ENCODE results near the gene GGPS1. TPM values are rescaled to one million over a fixed set of nuclear protein-coding genes. Genes with fewer than 3 reads are reported as not detected.
A peak's percentile ranks its signal among the peaks of the same experiment; 100 is the strongest.
"Not testable (repeated sequence)": the region's sequence is repeated elsewhere in the genome, so short reads cannot be mapped to it uniquely, and the experiment has no call there.

GGPS1 gene
- total RNA-seq (10 to 100 TPM; 30.5 to 36.4 TPM), polyA plus RNA-seq (ENCODE audit: insufficient read length in 6 of 6) (10 to 100 TPM; 41.2 to 51.5 (median 48.4) TPM)
- long read RNA-seq, donor 1, transcript GGPS1-201 (4 exons, 2,895 nt): major isoform, 16 of 16 reads
- long read RNA-seq, donor 1, partial matches to known transcripts: 0 of 16 reads
- long read RNA-seq, donor 1, other reads (novel, unspliced or antisense): 0 of 16 reads
- long read RNA-seq, donor 2, transcript GGPS1-201 (4 exons, 2,895 nt): major isoform, 13 of 14 reads
- long read RNA-seq, donor 2, partial matches to known transcripts: 0 of 14 reads
- long read RNA-seq, donor 2, other reads (novel, unspliced or antisense): 0 of 14 reads
- long read RNA-seq, donor 3, transcript GGPS1-201 (4 exons, 2,895 nt): major isoform, 7 of 8 reads
- long read RNA-seq, donor 3, partial matches to known transcripts: 0 of 8 reads
- long read RNA-seq, donor 3, other reads (novel, unspliced or antisense): 0 of 8 reads
- long read RNA-seq, donor 4, transcript GGPS1-201 (4 exons, 2,895 nt): major isoform, 24 of 25 reads
- long read RNA-seq, donor 4, partial matches to known transcripts: 0 of 25 reads
- long read RNA-seq, donor 4, other reads (novel, unspliced or antisense): 0 of 25 reads
- long read RNA-seq, donor 5, transcript GGPS1-201 (4 exons, 2,895 nt): major isoform, 12 of 20 reads
- long read RNA-seq, donor 5, partial matches to known transcripts: 7 of 20 reads
- long read RNA-seq, donor 5, other reads (novel, unspliced or antisense): 0 of 20 reads
- long read RNA-seq, donor 6, transcript GGPS1-201 (4 exons, 2,895 nt): major isoform, 12 of 14 reads
- long read RNA-seq, donor 6, partial matches to known transcripts: 0 of 14 reads
- long read RNA-seq, donor 6, other reads (novel, unspliced or antisense): 0 of 14 reads
- long read RNA-seq, donor 7, transcript GGPS1-201 (4 exons, 2,895 nt): major isoform, 7 of 9 reads
- long read RNA-seq, donor 7, partial matches to known transcripts: 0 of 9 reads
- long read RNA-seq, donor 7, other reads (novel, unspliced or antisense): 0 of 9 reads
- long read RNA-seq, donor 8, transcript GGPS1-201 (4 exons, 2,895 nt): major isoform, 9 of 10 reads
- long read RNA-seq, donor 8, partial matches to known transcripts: 0 of 10 reads
- long read RNA-seq, donor 8, other reads (novel, unspliced or antisense): 0 of 10 reads
- long read RNA-seq, donor 9, partial matches to known transcripts: 0 of 1 reads
- long read RNA-seq, donor 9, other reads (novel, unspliced or antisense): 0 of 1 reads
- long read RNA-seq, donor 10, transcript GGPS1-201 (4 exons, 2,895 nt): major isoform, 23 of 23 reads
- long read RNA-seq, donor 10, partial matches to known transcripts: 0 of 23 reads
- long read RNA-seq, donor 10, other reads (novel, unspliced or antisense): 0 of 23 reads
- long read RNA-seq, donor 11, transcript GGPS1-201 (4 exons, 2,895 nt): major isoform, 16 of 28 reads
- long read RNA-seq, donor 11, partial matches to known transcripts: 10 of 28 reads
- long read RNA-seq, donor 11, other reads (novel, unspliced or antisense): 0 of 28 reads
- long read RNA-seq, donor 12, transcript GGPS1-201 (4 exons, 2,895 nt): major isoform, 16 of 124 reads
- long read RNA-seq, donor 12, partial matches to known transcripts: 108 of 124 reads
- long read RNA-seq, donor 12, other reads (novel, unspliced or antisense): 0 of 124 reads

- TF ChIP-seq CTCF (IDR thresholded peaks at IDR 0.05): peak in 1 of 2 donors; percentile 28
- H3K36me3 ChIP-seq: no peaks in the 10 kb centered on the region
- ATAC-seq: peak; percentile 90
- peak within 1 kb of the TSS; percentile 85 to 99 for H3K4me3 ChIP-seq
- H3K4me1 ChIP-seq: peaks cover 33 to 70% of the 10 kb centered on the region in 2 donors
- H3K9me3 ChIP-seq: no peaks in the 10 kb centered on the region
- peak; percentile 98 to 99 (median 98) for DNase-seq
- peak within 1 kb of the TSS; percentile 96 to 97 for H3K27ac ChIP-seq
- intact Hi-C loops (cut with DNase I): no loop called here
- H3K27me3 ChIP-seq: no peaks in the 10 kb centered on the region
These were observed at the start of gene GGPS1 for GRCh38 chr1:235328271-235329138. Gene GGPS1 (plus strand): TSS chr1:235328570. CDS start chr1:235335265, 6,695 bp downstream.

GRCh38 chr1:235278915-235279292, 49.5 kb upstream of the GGPS1 start:
- TF ChIP-seq CTCF (IDR thresholded peaks at IDR 0.05): no peak
- intact Hi-C loops (cut with DNase I): no loop called here
- Histone ChIP-seq H3K36me3 (no peaks in the 10 kb centered on the region), H3K27me3 (no peaks in the 10 kb centered on the region), H3K27ac (no peak overlapping the region), H3K4me3 (no peak overlapping the region), H3K9me3 (no peaks in the 10 kb centered on the region), H3K4me1 (peaks cover 0 to 27% of the 10 kb centered on the region in 2 donors)
- ATAC-seq (no peak), DNase-seq (no peak)

- Histone ChIP-seq H3K36me3 (no peaks in the 10 kb centered on the region), H3K27ac (no peak overlapping the region), H3K4me3 (no peak overlapping the region), H3K27me3 (no peaks in the 10 kb centered on the region), H3K4me1 (peaks cover 0 to 24% of the 10 kb centered on the region in 2 donors), H3K9me3 (no peaks in the 10 kb centered on the region)
- ATAC-seq: no peak
- no peak for TF ChIP-seq CTCF (IDR thresholded peaks at IDR 0.05)
- intact Hi-C loops (cut with DNase I): no loop called here
- no peak for DNase-seq
These were observed 48.7 kb upstream of the GGPS1 start for GRCh38 chr1:235279694-235280093.

GRCh38 chr1:235280467-235280866, 47.9 kb upstream of the GGPS1 start:
- ATAC-seq (no peak), DNase-seq (no peak)
- intact Hi-C loops (cut with DNase I): no loop called here
- TF ChIP-seq CTCF (IDR thresholded peaks at IDR 0.05): no peak
- no peaks in the 10 kb centered on the region for H3K36me3 ChIP-seq
- no peaks in the 10 kb centered on the region for H3K27me3 ChIP-seq
- H3K9me3 ChIP-seq: no peaks in the 10 kb centered on the region
- H3K4me1 ChIP-seq: peaks cover 0 to 27% of the 10 kb centered on the region in 2 donors
- no peak overlapping the region for H3K27ac ChIP-seq
- no peak overlapping the region for H3K4me3 ChIP-seq

- H3K27me3 ChIP-seq; H3K36me3 ChIP-seq; H3K4me3 ChIP-seq; H3K9me3 ChIP-seq; H3K27ac ChIP-seq; ATAC-seq; intact Hi-C loops (cut with DNase I): not testable (repeated sequence)
- peaks cover 0 to 33% of the 10 kb centered on the region in 2 donors for H3K4me1 ChIP-seq
- peak in 1 of 4 donors; percentile 23 for DNase-seq
These were observed 44.7 kb upstream of the GGPS1 start for GRCh38 chr1:235283636-235284035.
